ENCODE results near the gene SF3A2. TPM values are rescaled to one million over a fixed set of nuclear protein-coding genes. Genes with fewer than 3 reads are reported as not detected.

SF3A2 gene
- 100 to 1,000 TPM; 123 to 134 TPM for total RNA-seq

GRCh38 chr19:2236314-2237050, at the start of gene SF3A2, which contains the start of gene PLEKHJ1:
Gene SF3A2 (plus strand): TSS chr19:2236824. CDS start chr19:2243419, 6,595 bp downstream.
Gene PLEKHJ1 (minus strand): TSS chr19:2236329. CDS start chr19:2236248, 81 bp downstream.
- peaks cover 59% of the 10 kb centered on the region for H3K4me1 Mint-ChIP-seq (ENCODE audit: low read depth)
- no peaks in the 10 kb centered on the region for H3K9me3 Mint-ChIP-seq
- peaks cover 55% of the 10 kb centered on the region for H3K36me3 Mint-ChIP-seq
- POLR2A ChIA-PET: interaction anchor here (0.6 to 1.5 kb wide), 8 partner anchors 10 to 220 kb away, joined by 3 to 11 read pairs (median 4); partner anchors contain the start of gene LMNB2
- CTCF ChIA-PET: interaction anchor here (0.6 to 7.8 kb wide), 6 partner anchors 24 to 105 kb away, joined by 3 to 58 read pairs (median 6); no protein-coding TSS in a partner anchor
- DNase-seq: peak; percentile 99
- intact Hi-C loops (cut with micrococcal nuclease): loop anchor here (1.0 to 5.0 kb wide), 8 partner anchors 22 to 191 kb away; partner anchors contain the start of genes AP3D1, DOT1L, LSM7 and SPPL2B
- peak within 1 kb of the TSS; percentile 95 for H3K27ac Mint-ChIP-seq
- peaks cover 4% of the 10 kb centered on the region for H3K27me3 Mint-ChIP-seq
- H3K4me3 Mint-ChIP-seq: peak within 1 kb of the TSS; percentile 97

- ChIA-PET POLR2A (interaction anchor here (0.8 kb wide), 1 partner anchor 20 kb away, joined by 3 read pairs; no protein-coding TSS in a partner anchor), CTCF (interaction anchor here (0.8 to 0.9 kb wide), 3 partner anchors 16 to 21 kb away, joined by 3 to 4 read pairs (median 3); no protein-coding TSS in a partner anchor)
- intact Hi-C loops (cut with micrococcal nuclease): no loop called here
- H3K4me1 Mint-ChIP-seq (ENCODE audit: low read depth): peaks cover 3% of the 10 kb centered on the region
- no peak overlapping the region for H3K27ac Mint-ChIP-seq
- H3K36me3 Mint-ChIP-seq: peaks cover 40% of the 10 kb centered on the region
- no peaks in the 10 kb centered on the region for H3K9me3 Mint-ChIP-seq
- H3K27me3 Mint-ChIP-seq: no peaks in the 10 kb centered on the region
- no peak for DNase-seq
- no peak overlapping the region for H3K4me3 Mint-ChIP-seq
Measured at GRCh38 chr19:2187159-2187558, 49.5 kb upstream of the SF3A2 start.

- H3K4me1 Mint-ChIP-seq (ENCODE audit: low read depth): peaks cover 3% of the 10 kb centered on the region
- intact Hi-C loops (cut with micrococcal nuclease): no loop called here
- H3K36me3 Mint-ChIP-seq: peaks cover 44% of the 10 kb centered on the region
- peak overlapping the region; percentile 8 for H3K27ac Mint-ChIP-seq
- DNase-seq: peak; percentile 57
- H3K9me3 Mint-ChIP-seq: no peaks in the 10 kb centered on the region
- H3K27me3 Mint-ChIP-seq: no peaks in the 10 kb centered on the region
- ChIA-PET CTCF (no interaction called here), POLR2A (no interaction called here)
- no peak overlapping the region for H3K4me3 Mint-ChIP-seq
Measured at GRCh38 chr19:2188708-2189385, 47.8 kb upstream of the SF3A2 start.

GRCh38 chr19:2189880-2190279, 46.7 kb upstream of the SF3A2 start:
- intact Hi-C loops (cut with micrococcal nuclease): no loop called here
- no peaks in the 10 kb centered on the region for H3K9me3 Mint-ChIP-seq
- no peak overlapping the region for H3K27ac Mint-ChIP-seq
- CTCF ChIA-PET: interaction anchor here (0.5 kb wide), 1 partner anchor 87 kb away, joined by 3 read pairs; no protein-coding TSS in a partner anchor
- H3K27me3 Mint-ChIP-seq: no peaks in the 10 kb centered on the region
- no peak overlapping the region for H3K4me3 Mint-ChIP-seq
- no peak for DNase-seq
- POLR2A ChIA-PET: no interaction called here
- H3K4me1 Mint-ChIP-seq (ENCODE audit: low read depth): peaks cover under 1% of the 10 kb centered on the region
- peaks cover 36% of the 10 kb centered on the region for H3K36me3 Mint-ChIP-seq

GRCh38 chr19:2190848-2191455, 45.7 kb upstream of the SF3A2 start:
- DNase-seq: no peak
- no peaks in the 10 kb centered on the region for H3K9me3 Mint-ChIP-seq
- no peak overlapping the region for H3K27ac Mint-ChIP-seq
- ChIA-PET CTCF (no interaction called here), POLR2A (no interaction called here)
- intact Hi-C loops (cut with micrococcal nuclease): no loop called here
- no peaks in the 10 kb centered on the region for H3K4me1 Mint-ChIP-seq (ENCODE audit: low read depth)
- no peak overlapping the region for H3K4me3 Mint-ChIP-seq
- peaks cover 32% of the 10 kb centered on the region for H3K36me3 Mint-ChIP-seq
- no peaks in the 10 kb centered on the region for H3K27me3 Mint-ChIP-seq

- no peak overlapping the region for H3K4me3 Mint-ChIP-seq
- H3K27ac Mint-ChIP-seq: no peak overlapping the region
- ChIA-PET CTCF (interaction anchor here (0.6 kb wide), 1 partner anchor 69 kb away, joined by 3 read pairs; no protein-coding TSS in a partner anchor), POLR2A (no interaction called here)
- no peak for DNase-seq
- H3K9me3 Mint-ChIP-seq: no peaks in the 10 kb centered on the region
- intact Hi-C loops (cut with micrococcal nuclease): no loop called here
- no peaks in the 10 kb centered on the region for H3K4me1 Mint-ChIP-seq (ENCODE audit: low read depth)
- no peaks in the 10 kb centered on the region for H3K27me3 Mint-ChIP-seq
- H3K36me3 Mint-ChIP-seq: peaks cover 31% of the 10 kb centered on the region
Measured at GRCh38 chr19:2191456-2192310, 44.9 kb upstream of the SF3A2 start.

- Mint-ChIP-seq H3K27me3 (no peaks in the 10 kb centered on the region), H3K27ac (no peak overlapping the region), H3K4me1 (ENCODE audit: low read depth) (peaks cover 3% of the 10 kb centered on the region), H3K9me3 (no peaks in the 10 kb centered on the region), H3K4me3 (no peak overlapping the region), H3K36me3 (peaks cover 30% of the 10 kb centered on the region)
- POLR2A ChIA-PET: no interaction called here
- intact Hi-C loops (cut with micrococcal nuclease): no loop called here
- CTCF ChIA-PET: no interaction called here
- no peak for DNase-seq
Measured at GRCh38 chr19:2192862-2193261, 43.8 kb upstream of the SF3A2 start.

GRCh38 chr19:2193807-2194206, 42.8 kb upstream of the SF3A2 start:
- DNase-seq: no peak
- intact Hi-C loops (cut with micrococcal nuclease): no loop called here
- peaks cover 3% of the 10 kb centered on the region for H3K4me1 Mint-ChIP-seq (ENCODE audit: low read depth)
- H3K27me3 Mint-ChIP-seq: no peaks in the 10 kb centered on the region
- peaks cover 30% of the 10 kb centered on the region for H3K36me3 Mint-ChIP-seq
- no peak overlapping the region for H3K4me3 Mint-ChIP-seq
- H3K9me3 Mint-ChIP-seq: no peaks in the 10 kb centered on the region
- CTCF ChIA-PET: no interaction called here
- H3K27ac Mint-ChIP-seq: no peak overlapping the region
- POLR2A ChIA-PET: no interaction called here

GRCh38 chr19:2194513-2195078, 42.0 kb upstream of the SF3A2 start:
- H3K9me3 Mint-ChIP-seq: no peaks in the 10 kb centered on the region
- intact Hi-C loops (cut with micrococcal nuclease): no loop called here
- H3K4me3 Mint-ChIP-seq: no peak overlapping the region
- peaks cover 3% of the 10 kb centered on the region for H3K4me1 Mint-ChIP-seq (ENCODE audit: low read depth)
- DNase-seq: no peak
- no peak overlapping the region for H3K27ac Mint-ChIP-seq
- ChIA-PET CTCF (interaction anchor here (1.0 kb wide), 1 partner anchor 38 kb away, joined by 3 read pairs; no protein-coding TSS in a partner anchor), POLR2A (no interaction called here)
- H3K36me3 Mint-ChIP-seq: peaks cover 27% of the 10 kb centered on the region
- H3K27me3 Mint-ChIP-seq: no peaks in the 10 kb centered on the region

- ChIA-PET POLR2A (no interaction called here), CTCF (interaction anchor here (1.0 to 1.1 kb wide), 2 partner anchors 39 to 67 kb away, joined by 3 to 5 read pairs; no protein-coding TSS in a partner anchor)
- H3K4me1 Mint-ChIP-seq (ENCODE audit: low read depth): peaks cover 3% of the 10 kb centered on the region
- no peak overlapping the region for H3K27ac Mint-ChIP-seq
- no peaks in the 10 kb centered on the region for H3K27me3 Mint-ChIP-seq
- H3K9me3 Mint-ChIP-seq: no peaks in the 10 kb centered on the region
- DNase-seq: no peak
- H3K36me3 Mint-ChIP-seq: peaks cover 26% of the 10 kb centered on the region
- H3K4me3 Mint-ChIP-seq: no peak overlapping the region
- intact Hi-C loops (cut with micrococcal nuclease): no loop called here
Measured at GRCh38 chr19:2195361-2195760, 41.3 kb upstream of the SF3A2 start.

GRCh38 chr19:2195914-2196313, 40.7 kb upstream of the SF3A2 start:
- CTCF ChIA-PET: interaction anchor here (1.0 to 1.1 kb wide), 2 partner anchors 40 to 66 kb away, joined by 3 to 5 read pairs; no protein-coding TSS in a partner anchor
- H3K36me3 Mint-ChIP-seq: peaks cover 20% of the 10 kb centered on the region

More at GRCh38 chr19:2195914-2196313, 40.7 kb upstream of the SF3A2 start:
- POLR2A ChIA-PET: no interaction called here
- intact Hi-C loops (cut with micrococcal nuclease): no loop called here
- H3K4me1 Mint-ChIP-seq (ENCODE audit: low read depth): peaks cover 3% of the 10 kb centered on the region
- no peaks in the 10 kb centered on the region for H3K9me3 Mint-ChIP-seq
- no peak overlapping the region for H3K27ac Mint-ChIP-seq
- no peaks in the 10 kb centered on the region for H3K27me3 Mint-ChIP-seq
- no peak overlapping the region for H3K4me3 Mint-ChIP-seq
- no peak for DNase-seq
